NB4 (cell line): ENCODE measurements around the gene RBBP8NL.

Experiments
- MYC ChIP-seq: IDR thresholded peaks from 2 replicates; pipeline ENCODE4 v1.6.1; 2011; ENCODE audit warnings: low read depth, low read length
- POLR2A ChIP-seq: IDR thresholded peaks from 2 replicates; pipeline ENCODE4 v1.6.1; 2011; ENCODE audit warnings: mild to moderate bottlenecking; ENCODE audit not compliant: insufficient read length; ENCODE audit errors: extremely low read depth
- TF ChIP-seq, protein P1 (sequence below): IDR thresholded peaks from one replicate; pipeline ENCODE4 v1.5.1; 2012; ENCODE audit warnings: low read depth, low read length
- TF ChIP-seq, protein P2 (sequence below): IDR thresholded peaks from 2 replicates; pipeline ENCODE4 v1.6.1; 2011; ENCODE audit warnings: low read depth, low read length

DNA sequence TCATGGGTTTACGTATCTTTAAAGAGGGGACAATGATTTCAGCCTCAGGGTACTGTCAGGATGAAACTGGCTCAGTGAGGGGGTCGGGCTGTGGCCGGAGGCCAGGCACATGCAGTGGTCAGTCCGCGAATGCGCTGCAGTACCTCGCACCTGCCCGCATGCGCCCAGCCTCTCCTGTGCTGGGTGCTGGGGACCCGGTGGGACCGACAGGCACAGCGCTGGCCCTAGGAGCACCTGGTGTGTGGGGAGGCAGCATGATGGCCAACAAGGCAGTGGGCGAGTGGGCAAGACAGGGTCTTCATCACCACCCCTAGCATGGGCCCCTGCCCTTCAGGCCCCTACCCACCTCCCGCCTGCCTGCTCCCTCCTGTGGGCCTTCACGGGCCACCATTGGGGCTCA, 19.3 kb downstream of the RBBP8NL start:
- TF ChIP-seq, protein P1, sequence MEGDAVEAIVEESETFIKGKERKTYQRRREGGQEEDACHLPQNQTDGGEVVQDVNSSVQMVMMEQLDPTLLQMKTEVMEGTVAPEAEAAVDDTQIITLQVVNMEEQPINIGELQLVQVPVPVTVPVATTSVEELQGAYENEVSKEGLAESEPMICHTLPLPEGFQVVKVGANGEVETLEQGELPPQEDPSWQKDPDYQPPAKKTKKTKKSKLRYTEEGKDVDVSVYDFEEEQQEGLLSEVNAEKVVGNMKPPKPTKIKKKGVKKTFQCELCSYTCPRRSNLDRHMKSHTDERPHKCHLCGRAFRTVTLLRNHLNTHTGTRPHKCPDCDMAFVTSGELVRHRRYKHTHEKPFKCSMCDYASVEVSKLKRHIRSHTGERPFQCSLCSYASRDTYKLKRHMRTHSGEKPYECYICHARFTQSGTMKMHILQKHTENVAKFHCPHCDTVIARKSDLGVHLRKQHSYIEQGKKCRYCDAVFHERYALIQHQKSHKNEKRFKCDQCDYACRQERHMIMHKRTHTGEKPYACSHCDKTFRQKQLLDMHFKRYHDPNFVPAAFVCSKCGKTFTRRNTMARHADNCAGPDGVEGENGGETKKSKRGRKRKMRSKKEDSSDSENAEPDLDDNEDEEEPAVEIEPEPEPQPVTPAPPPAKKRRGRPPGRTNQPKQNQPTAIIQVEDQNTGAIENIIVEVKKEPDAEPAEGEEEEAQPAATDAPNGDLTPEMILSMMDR = no peak
- TF ChIP-seq POLR2A (no peak), MYC (no peak)
- TF ChIP-seq, protein P2, sequence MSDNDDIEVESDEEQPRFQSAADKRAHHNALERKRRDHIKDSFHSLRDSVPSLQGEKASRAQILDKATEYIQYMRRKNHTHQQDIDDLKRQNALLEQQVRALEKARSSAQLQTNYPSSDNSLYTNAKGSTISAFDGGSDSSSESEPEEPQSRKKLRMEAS = no peak
